DND-41 (cell line): Measurements from ENCODE around the gene ASPSCR1.

Experiments
- CTCF ChIP-seq: IDR thresholded peaks from 2 replicates; pipeline ENCODE4 v1.5.1; 2012; ENCODE audit warnings: borderline replicate concordance, low read length, moderate library complexity, mild to moderate bottlenecking; ENCODE audit not compliant: poor library complexity, severe bottlenecking; ENCODE audit errors: extremely low read depth
- EZH2 ChIP-seq: IDR thresholded peaks from 3 replicates; pipeline ENCODE4 v1.6.1; 2012; ENCODE audit warnings: borderline replicate concordance, low read depth, mild to moderate bottlenecking, moderate library complexity, low read length, inconsistent platforms; ENCODE audit not compliant: severe bottlenecking

GRCh38 chr17:81993729-81994592, 16.5 kb downstream of the ASPSCR1 start:
- TF ChIP-seq CTCF, result no peak
- no peak for TF ChIP-seq EZH2
